Mononuclear cell (primary cell): Measurements from ENCODE around the gene BLOC1S3. TPM values are rescaled to one million over a fixed set of nuclear protein-coding genes. Genes with fewer than 3 reads are reported as not detected.

Source experiments
- H3K27me3 ChIP-seq: 2 replicates; pipeline ENCODE4 v1.6.0; 2011; ENCODE audit warnings: low read length, control low read depth; ENCODE audit not compliant: insufficient read depth
- H3K4me1 ChIP-seq: 2 replicates; pipeline ENCODE4 v1.5.1; 2011; ENCODE audit warnings: mild to moderate bottlenecking, low read length, control low read depth; ENCODE audit not compliant: insufficient read depth
- H3K4me3 ChIP-seq: 2 replicates; pipeline ENCODE4 v1.5.1; 2011; ENCODE audit warnings: mild to moderate bottlenecking, low read length, moderate library complexity
- H3K9me3 ChIP-seq: 2 replicates; pipeline ENCODE4 v1.5.1; 2011; ENCODE audit warnings: low read depth, mild to moderate bottlenecking, control low read depth, low read length
- total RNA-seq: library from RNA; depleted of rRNA; stranded (reverse); fragments of >200 nt; gene quantifications from one replicate; pipeline ENCODE4 v1.2.3, GENCODE V29; 2012

The BLOC1S3 gene
- 7.3 TPM for total RNA-seq

- Histone ChIP-seq H3K4me1 (peaks cover 54% of the 10 kb centered on the region), H3K4me3 (peak within 1 kb of the TSS; percentile 75), H3K27me3 (no peaks in the 10 kb centered on the region), H3K9me3 (no peaks in the 10 kb centered on the region)
Observed at GRCh38 chr19:45178262-45179071, at the start of gene BLOC1S3. Gene BLOC1S3 (plus strand): TSS chr19:45178784. CDS start chr19:45179297, 513 bp downstream.

GRCh38 chr19:45128806-45129205 lies 49.8 kb upstream of the BLOC1S3 start:
- Histone ChIP-seq H3K4me1 (no peaks in the 10 kb centered on the region), H3K27me3 (no peaks in the 10 kb centered on the region), H3K4me3 (no peak overlapping the region), H3K9me3 (no peaks in the 10 kb centered on the region)

GRCh38 chr19:45130236-45130635 lies 48.3 kb upstream of the BLOC1S3 start:
- no peaks in the 10 kb centered on the region for H3K4me1 ChIP-seq
- no peaks in the 10 kb centered on the region for H3K27me3 ChIP-seq
- no peaks in the 10 kb centered on the region for H3K9me3 ChIP-seq
- H3K4me3 ChIP-seq, result no peak overlapping the region

GRCh38 chr19:45130888-45131615 lies 47.5 kb upstream of the BLOC1S3 start:
- H3K4me1 ChIP-seq, result no peaks in the 10 kb centered on the region
- no peaks in the 10 kb centered on the region for H3K9me3 ChIP-seq
- no peak overlapping the region for H3K4me3 ChIP-seq
- H3K27me3 ChIP-seq, result no peaks in the 10 kb centered on the region

- peaks cover 4% of the 10 kb centered on the region for H3K4me1 ChIP-seq
- no peak overlapping the region for H3K4me3 ChIP-seq
- H3K9me3 ChIP-seq, result no peaks in the 10 kb centered on the region
- no peaks in the 10 kb centered on the region for H3K27me3 ChIP-seq
Observed at GRCh38 chr19:45133661-45134060, 44.9 kb upstream of the BLOC1S3 start.

GRCh38 chr19:45135176-45135885 lies 43.3 kb upstream of the BLOC1S3 start:
- Histone ChIP-seq H3K9me3 (no peaks in the 10 kb centered on the region), H3K4me1 (peaks cover 4% of the 10 kb centered on the region), H3K27me3 (no peaks in the 10 kb centered on the region), H3K4me3 (no peak overlapping the region)

- Histone ChIP-seq H3K27me3 (no peaks in the 10 kb centered on the region), H3K9me3 (no peaks in the 10 kb centered on the region), H3K4me3 (no peak overlapping the region), H3K4me1 (peaks cover 4% of the 10 kb centered on the region)
Observed at GRCh38 chr19:45136507-45137178, 41.9 kb upstream of the BLOC1S3 start.

GRCh38 chr19:45137179-45137761 lies 41.3 kb upstream of the BLOC1S3 start:
- H3K4me3 ChIP-seq, result no peak overlapping the region
- peaks cover 4% of the 10 kb centered on the region for H3K4me1 ChIP-seq
- H3K9me3 ChIP-seq, result no peaks in the 10 kb centered on the region
- H3K27me3 ChIP-seq, result no peaks in the 10 kb centered on the region

GRCh38 chr19:45138303-45138751 lies 40.3 kb upstream of the BLOC1S3 start:
- H3K9me3 ChIP-seq, result no peaks in the 10 kb centered on the region
- H3K4me3 ChIP-seq, result no peak overlapping the region
- peaks cover 4% of the 10 kb centered on the region for H3K4me1 ChIP-seq
- H3K27me3 ChIP-seq, result no peaks in the 10 kb centered on the region

- Histone ChIP-seq H3K4me1 (peaks cover 4% of the 10 kb centered on the region), H3K9me3 (no peaks in the 10 kb centered on the region), H3K4me3 (no peak overlapping the region), H3K27me3 (no peaks in the 10 kb centered on the region)
Observed at GRCh38 chr19:45139286-45140143, 39.1 kb upstream of the BLOC1S3 start.

GRCh38 chr19:45140144-45140503 lies 38.5 kb upstream of the BLOC1S3 start:
- no peaks in the 10 kb centered on the region for H3K9me3 ChIP-seq
- H3K4me3 ChIP-seq, result no peak overlapping the region
- H3K4me1 ChIP-seq, result peaks cover 4% of the 10 kb centered on the region
- no peaks in the 10 kb centered on the region for H3K27me3 ChIP-seq

GRCh38 chr19:45140533-45140932 lies 38.1 kb upstream of the BLOC1S3 start:
- Histone ChIP-seq H3K9me3 (no peaks in the 10 kb centered on the region), H3K4me3 (no peak overlapping the region), H3K4me1 (peaks cover 4% of the 10 kb centered on the region), H3K27me3 (no peaks in the 10 kb centered on the region)

GRCh38 chr19:45141203-45141900 lies 37.2 kb upstream of the BLOC1S3 start:
- no peaks in the 10 kb centered on the region for H3K9me3 ChIP-seq

More at GRCh38 chr19:45141203-45141900, 37.2 kb upstream of the BLOC1S3 start:
- H3K4me3 ChIP-seq, result no peak overlapping the region
- H3K4me1 ChIP-seq, result peaks cover 4% of the 10 kb centered on the region
- no peaks in the 10 kb centered on the region for H3K27me3 ChIP-seq
